Thoracic aorta (tissue), 2 donors: ENCODE results near the gene POFUT2. TPM values are rescaled to one million over a fixed set of nuclear protein-coding genes. Genes with fewer than 3 reads are reported as not detected.

ENCODE experiments used
- ATAC-seq: fragments of 150-250 bp; one replicate; pipeline ENCODE4 v1.8.0; 2017; ENCODE audit warnings: low read depth; ENCODE audit not compliant: insufficient number of reproducible peaks, low FRiP score
- DNase-seq: peaks from one replicate; pipeline ENCODE4 v3.0.0-alpha.2; 2020; ENCODE audit warnings: low spot score
- H3K27ac ChIP-seq, 2 donors: fragments of 200-600 bp; sonication (generic); 1 replicate in 1 of 2; 2 replicates in 1 of 2; pipeline ENCODE4 v1.5.1; 2016; ENCODE audit warnings: mild to moderate bottlenecking in 2 of 2, moderate library complexity in 2 of 2
- H3K27me3 ChIP-seq: fragments of 200-600 bp; sonication (generic); replicated peaks from 2 replicates; pipeline ENCODE4 v1.6.0; 2016; ENCODE audit warnings: mild to moderate bottlenecking; ENCODE audit not compliant: insufficient read depth
- H3K36me3 ChIP-seq: fragments of 200-600 bp; sonication (generic); one replicate; pipeline ENCODE4 v1.5.1; 2016
- H3K4me1 ChIP-seq, 2 donors: fragments of 200-600 bp; sonication (generic); 1 replicate in 1 of 2; 2 replicates in 1 of 2; pipeline versions ENCODE4 v1.5.1 to v1.6.0; 2016; ENCODE audit warnings: low read depth in 2 of 2, mild to moderate bottlenecking in 1 of 2; ENCODE audit not compliant: control insufficient read depth in 1 of 2
- H3K4me3 ChIP-seq: fragments of 200-600 bp; sonication (generic); 2 replicates; pipeline ENCODE4 v1.5.1; 2016; ENCODE audit warnings: mild to moderate bottlenecking
- H3K9me3 ChIP-seq: fragments of 200-600 bp; sonication (generic); 2 replicates; pipeline ENCODE4 v1.5.1; 2016
- total RNA-seq, 2 donors: library from RNA; depleted of rRNA; stranded (reverse); fragments of >200 nt; gene quantifications; one replicate each; pipeline versions ENCODE4 v1.1.0 to v1.2.3, GENCODE V29; 2016
- TF ChIP-seq, protein P1 (sequence below): fragments of 200-600 bp; sonication (generic); IDR thresholded peaks from one replicate; pipeline ENCODE4 v1.5.1; 2019; ENCODE audit warnings: antibody characterized with exemption

The POFUT2 gene
- total RNA-seq, 2 donors from 2014 or later = 70.8 to 87.3 TPM

DNA sequence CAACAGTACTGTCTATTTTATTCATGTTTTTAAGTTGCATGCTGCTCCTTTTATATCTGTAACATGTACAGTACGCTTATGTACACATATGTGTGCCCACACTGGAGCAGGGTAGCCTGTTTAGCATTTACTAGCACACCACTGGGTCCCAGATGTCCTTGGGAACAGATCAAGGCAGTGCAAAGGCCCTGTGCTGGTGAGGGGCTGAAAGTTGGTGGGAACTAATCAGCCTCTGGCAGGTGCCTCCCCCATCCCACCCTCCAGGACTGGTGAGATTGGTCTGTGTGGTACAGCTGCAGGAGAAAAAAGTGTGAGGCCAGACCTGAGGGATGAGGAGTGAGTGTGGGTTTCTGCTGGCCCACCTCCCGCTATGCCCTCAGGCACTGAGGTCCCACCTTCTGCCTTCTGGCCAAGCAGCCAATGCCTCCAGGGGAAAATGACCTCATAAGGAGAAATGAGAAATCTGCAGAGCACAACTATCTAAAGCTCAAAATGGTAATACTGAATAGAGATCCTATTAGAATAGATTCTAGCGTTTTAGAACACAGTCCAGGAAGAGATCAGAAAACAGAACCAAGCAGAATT lies 58.9 kb downstream of the POFUT2 start:
- no peak overlapping the region for H3K27ac ChIP-seq

DNA sequence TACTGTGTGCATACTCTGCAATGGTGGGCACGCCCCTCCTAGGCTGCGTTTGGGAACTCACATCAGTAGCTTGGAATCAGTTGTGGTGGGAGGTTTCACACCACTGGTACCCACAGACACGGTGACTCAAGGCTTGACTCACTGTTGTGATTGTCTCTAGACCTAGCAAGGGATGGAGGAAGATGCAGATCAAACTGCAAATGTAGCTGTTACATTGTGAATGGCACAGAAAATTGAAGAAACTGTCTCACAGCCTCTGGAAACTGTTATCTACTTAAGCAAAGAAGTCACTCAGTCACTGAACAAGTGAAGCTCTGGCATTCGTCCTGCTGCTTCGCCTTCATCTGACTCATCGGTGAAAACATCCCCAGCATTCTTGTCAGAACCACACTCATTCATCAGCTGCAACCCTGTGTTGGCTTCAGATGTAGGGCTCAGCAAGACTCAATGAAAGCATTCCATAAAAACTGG lies 59.5 kb downstream of the POFUT2 start:
- no peak for ATAC-seq
- TF ChIP-seq, protein P1, sequence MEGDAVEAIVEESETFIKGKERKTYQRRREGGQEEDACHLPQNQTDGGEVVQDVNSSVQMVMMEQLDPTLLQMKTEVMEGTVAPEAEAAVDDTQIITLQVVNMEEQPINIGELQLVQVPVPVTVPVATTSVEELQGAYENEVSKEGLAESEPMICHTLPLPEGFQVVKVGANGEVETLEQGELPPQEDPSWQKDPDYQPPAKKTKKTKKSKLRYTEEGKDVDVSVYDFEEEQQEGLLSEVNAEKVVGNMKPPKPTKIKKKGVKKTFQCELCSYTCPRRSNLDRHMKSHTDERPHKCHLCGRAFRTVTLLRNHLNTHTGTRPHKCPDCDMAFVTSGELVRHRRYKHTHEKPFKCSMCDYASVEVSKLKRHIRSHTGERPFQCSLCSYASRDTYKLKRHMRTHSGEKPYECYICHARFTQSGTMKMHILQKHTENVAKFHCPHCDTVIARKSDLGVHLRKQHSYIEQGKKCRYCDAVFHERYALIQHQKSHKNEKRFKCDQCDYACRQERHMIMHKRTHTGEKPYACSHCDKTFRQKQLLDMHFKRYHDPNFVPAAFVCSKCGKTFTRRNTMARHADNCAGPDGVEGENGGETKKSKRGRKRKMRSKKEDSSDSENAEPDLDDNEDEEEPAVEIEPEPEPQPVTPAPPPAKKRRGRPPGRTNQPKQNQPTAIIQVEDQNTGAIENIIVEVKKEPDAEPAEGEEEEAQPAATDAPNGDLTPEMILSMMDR = no peak
- Histone ChIP-seq H3K27me3 (no peaks in the 10 kb centered on the region), H3K27ac (no peak overlapping the region), H3K4me1 (peaks cover 0 to 12% of the 10 kb centered on the region in 2 donors), H3K4me3 (no peak overlapping the region), H3K36me3 (peaks cover 8% of the 10 kb centered on the region), H3K9me3 (no peaks in the 10 kb centered on the region)
- DNase-seq = no peak

More for the DNA sequence above, 58.9 kb downstream of the POFUT2 start:
- Histone ChIP-seq H3K4me3 (no peak overlapping the region), H3K4me1 (peaks cover 0 to 12% of the 10 kb centered on the region in 2 donors), H3K36me3 (peaks cover 3% of the 10 kb centered on the region), H3K27me3 (no peaks in the 10 kb centered on the region), H3K9me3 (no peaks in the 10 kb centered on the region)
- TF ChIP-seq, protein P1 = no peak
- DNase-seq = no peak
- ATAC-seq = no peak

DNA sequence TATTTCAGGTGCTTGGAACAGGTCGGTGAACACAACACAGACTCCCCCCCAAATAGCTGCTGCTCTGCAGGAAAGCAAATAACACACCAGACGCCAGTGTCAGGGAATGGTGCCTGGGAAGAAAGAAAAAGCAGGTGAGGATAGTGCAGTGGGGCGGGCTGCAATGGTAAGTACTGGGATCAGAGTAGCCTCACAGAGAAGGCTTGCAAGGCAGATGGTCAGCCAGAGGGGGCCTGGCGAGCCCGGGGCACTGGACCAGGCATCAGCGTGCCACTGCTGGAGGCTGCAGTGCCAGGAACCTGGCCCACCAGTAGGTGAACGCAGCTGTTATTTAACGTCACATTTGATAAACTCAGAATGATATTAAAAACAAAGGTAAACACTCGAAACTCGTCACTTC lies 60.0 kb downstream of the POFUT2 start:
- no peak for ATAC-seq

GRCh38 chr21:45226540-45227326 lies 61.0 kb downstream of the POFUT2 start:
- Histone ChIP-seq H3K4me3 (no peak overlapping the region), H3K4me1 (peaks cover 0 to 12% of the 10 kb centered on the region in 2 donors), H3K9me3 (no peaks in the 10 kb centered on the region), H3K27me3 (no peaks in the 10 kb centered on the region), H3K36me3 (peaks cover 20% of the 10 kb centered on the region), H3K27ac (no peak overlapping the region)
- ATAC-seq = no peak
- TF ChIP-seq, protein P1 = no peak
- DNase-seq = no peak

More for the DNA sequence above, 60.0 kb downstream of the POFUT2 start:
- H3K36me3 ChIP-seq = peaks cover 11% of the 10 kb centered on the region
- peaks cover 0 to 12% of the 10 kb centered on the region in 2 donors for H3K4me1 ChIP-seq
- no peaks in the 10 kb centered on the region for H3K9me3 ChIP-seq
- no peak overlapping the region for H3K27ac ChIP-seq
- no peak for DNase-seq
- no peak overlapping the region for H3K4me3 ChIP-seq
- TF ChIP-seq, protein P1 = no peak
- H3K27me3 ChIP-seq = no peaks in the 10 kb centered on the region

- H3K4me1 ChIP-seq = peaks cover 0 to 12% of the 10 kb centered on the region in 2 donors
- no peak for DNase-seq
Measured at GRCh38 chr21:45225741-45226327, 61.9 kb downstream of the POFUT2 start.

More at GRCh38 chr21:45225741-45226327, 61.9 kb downstream of the POFUT2 start:
- Histone ChIP-seq H3K36me3 (peaks cover 29% of the 10 kb centered on the region), H3K27me3 (no peaks in the 10 kb centered on the region), H3K4me3 (no peak overlapping the region), H3K9me3 (no peaks in the 10 kb centered on the region), H3K27ac (no peak overlapping the region)
- no peak for ATAC-seq
- TF ChIP-seq, protein P1 = no peak
